Measurements from ENCODE around the gene IRX1. TPM values are rescaled to one million over a fixed set of nuclear protein-coding genes. Genes with fewer than 3 reads are reported as not detected.

Gene IRX1
- total RNA-seq, 6 donors from 2014 or later, result 12.1 to 35.1 (median 18.2) TPM

GRCh38 chr5:3619579-3619978 is 23.9 kb downstream of the IRX1 start:
- no peaks in the 10 kb centered on the region for H3K36me3 ChIP-seq
- H3K4me1 ChIP-seq, result no peaks in the 10 kb centered on the region
- WGBS, 2 donors, result 54 to 57% methylated on average over 6 of the region's 6 CpGs
- TF ChIP-seq EP300 (IDR thresholded peaks at IDR 0.05) (no peak), CTCF (IDR thresholded peaks at IDR 0.05) (no peak), POLR2A (IDR thresholded peaks at IDR 0.05) (no peak), POLR2AphosphoS5 (IDR thresholded peaks at IDR 0.05) (no peak)
- H3K9me3 ChIP-seq, result no peaks in the 10 kb centered on the region
- no peaks in the 10 kb centered on the region for H3K27me3 ChIP-seq
- no peak overlapping the region for H3K27ac ChIP-seq
- no peak for ATAC-seq (ENCODE audit: low FRiP score in 2 of 2)
- no peak for DNase-seq
- H3K4me3 ChIP-seq, result no peak overlapping the region

- no peaks in the 10 kb centered on the region for H3K36me3 ChIP-seq
- WGBS, 2 donors, result 81% methylated on average over 9 of the region's 9 CpGs
- no peaks in the 10 kb centered on the region for H3K9me3 ChIP-seq
- H3K4me3 ChIP-seq, result no peak overlapping the region
- no peaks in the 10 kb centered on the region for H3K27me3 ChIP-seq
- DNase-seq (no peak), ATAC-seq (ENCODE audit: low FRiP score in 2 of 2) (no peak)
- TF ChIP-seq CTCF (IDR thresholded peaks at IDR 0.05), result no peak
- TF ChIP-seq POLR2AphosphoS5 (IDR thresholded peaks at IDR 0.05), result no peak
- no peak for TF ChIP-seq EP300 (IDR thresholded peaks at IDR 0.05)
- TF ChIP-seq POLR2A (IDR thresholded peaks at IDR 0.05), result no peak
- H3K27ac ChIP-seq, result no peak overlapping the region
- H3K4me1 ChIP-seq, result no peaks in the 10 kb centered on the region
Observed at GRCh38 chr5:3622961-3623360, 27.3 kb downstream of the IRX1 start.

- DNase-seq (no peak), ATAC-seq (ENCODE audit: low FRiP score in 2 of 2) (no peak)
- no peaks in the 10 kb centered on the region for H3K9me3 ChIP-seq
- H3K4me1 ChIP-seq, result no peaks in the 10 kb centered on the region
- H3K27ac ChIP-seq, result no peak overlapping the region
- H3K4me3 ChIP-seq, result no peak overlapping the region
- TF ChIP-seq POLR2AphosphoS5 (IDR thresholded peaks at IDR 0.05) (no peak), POLR2A (IDR thresholded peaks at IDR 0.05) (no peak), EP300 (IDR thresholded peaks at IDR 0.05) (no peak), CTCF (IDR thresholded peaks at IDR 0.05) (no peak)
- WGBS, 2 donors, result 78 to 86% methylated on average over 4 of the region's 4 CpGs
- no peaks in the 10 kb centered on the region for H3K36me3 ChIP-seq
- no peaks in the 10 kb centered on the region for H3K27me3 ChIP-seq
Observed at GRCh38 chr5:3625626-3626025, 30.0 kb downstream of the IRX1 start.

GRCh38 chr5:3634061-3634460 is 38.4 kb downstream of the IRX1 start:
- ATAC-seq (ENCODE audit: low FRiP score in 2 of 2), result no peak
- no peaks in the 10 kb centered on the region for H3K4me1 ChIP-seq
- DNase-seq, result no peak
- H3K36me3 ChIP-seq, result no peaks in the 10 kb centered on the region
- no peaks in the 10 kb centered on the region for H3K27me3 ChIP-seq
- no peak overlapping the region for H3K27ac ChIP-seq
- TF ChIP-seq POLR2A (IDR thresholded peaks at IDR 0.05) (no peak), POLR2AphosphoS5 (IDR thresholded peaks at IDR 0.05) (no peak)
- no peak overlapping the region for H3K4me3 ChIP-seq
- no peaks in the 10 kb centered on the region for H3K9me3 ChIP-seq
- 90 to 91% methylated on average over 6 to 7 of the region's 7 CpGs for WGBS, 2 donors

GRCh38 chr5:3639175-3639574 is 43.5 kb downstream of the IRX1 start:
- 55 to 77% methylated on average over 4 to 7 of the region's 8 CpGs for WGBS, 2 donors
- no peaks in the 10 kb centered on the region for H3K36me3 ChIP-seq
- H3K27me3 ChIP-seq, result no peaks in the 10 kb centered on the region
- H3K4me3 ChIP-seq, result no peak overlapping the region
- ATAC-seq (ENCODE audit: low FRiP score in 2 of 2), result no peak
- no peak for DNase-seq
- H3K27ac ChIP-seq, result no peak overlapping the region
- TF ChIP-seq EP300 (IDR thresholded peaks at IDR 0.05) (no peak), POLR2AphosphoS5 (IDR thresholded peaks at IDR 0.05) (no peak), POLR2A (IDR thresholded peaks at IDR 0.05) (no peak), CTCF (IDR thresholded peaks at IDR 0.05) (no peak)
- no peaks in the 10 kb centered on the region for H3K4me1 ChIP-seq
- H3K9me3 ChIP-seq, result no peaks in the 10 kb centered on the region

Data from upper lobe of left lung (tissue), 6 donors.